Inflammatory macrophage treated with lipopolysaccharide for 1 hour (primary cell): ENCODE measurements around the gene CTNNA3.
"Not testable (repeated sequence)": the region's sequence is repeated elsewhere in the genome, so short reads cannot be mapped to it uniquely, and the experiment has no call there.

ENCODE experiments used
- DNase-seq, 2 donors: peaks; one replicate each; pipeline ENCODE4 v3.0.0-alpha.2; 2020 to 2022

The CTNNA3 gene

GRCh38 chr10:67696029-67696428, at the start of gene CTNNA3:
Gene CTNNA3 (minus strand): TSS chr10:67696195.
- no peak for DNase-seq

- DNase-seq = no peak
Observed at GRCh38 chr10:67735430-67735829, 39.4 kb upstream of the CTNNA3 start.

GRCh38 chr10:67733511-67733910, 37.5 kb upstream of the CTNNA3 start:
- no peak for DNase-seq

- DNase-seq = no peak
Observed at GRCh38 chr10:67725567-67725966, 29.6 kb upstream of the CTNNA3 start.

GRCh38 chr10:67723601-67724000, 27.6 kb upstream of the CTNNA3 start:
- no peak for DNase-seq

GRCh38 chr10:67722113-67722512, 26.1 kb upstream of the CTNNA3 start:
- DNase-seq = no peak

GRCh38 chr10:67716455-67716854, 20.5 kb upstream of the CTNNA3 start:
- DNase-seq = not testable (repeated sequence)

- DNase-seq = no peak
Observed at GRCh38 chr10:67705921-67706320, 9.9 kb upstream of the CTNNA3 start.

GRCh38 chr10:67699613-67700270, 3.7 kb upstream of the CTNNA3 start:
- DNase-seq = not testable (repeated sequence)

- DNase-seq = no peak
Observed at GRCh38 chr10:67698164-67698563, 2.2 kb upstream of the CTNNA3 start.

GRCh38 chr10:67697724-67698131, 1.7 kb upstream of the CTNNA3 start:
- peak; percentile 13 to 62 for DNase-seq

GRCh38 chr10:67696679-67697078, 684 bp upstream of the CTNNA3 start:
- DNase-seq = no peak

- no peak for DNase-seq
Observed at GRCh38 chr10:67695555-67695954, 440 bp downstream of the CTNNA3 start.

- DNase-seq = not testable (repeated sequence)
Observed at GRCh38 chr10:67691861-67692260, 4.1 kb downstream of the CTNNA3 start.

GRCh38 chr10:67690540-67690939, 5.5 kb downstream of the CTNNA3 start:
- not testable (repeated sequence) for DNase-seq

GRCh38 chr10:67684140-67684539, 11.9 kb downstream of the CTNNA3 start:
- not testable (repeated sequence) for DNase-seq

- no peak for DNase-seq
Observed at GRCh38 chr10:67678335-67678974, 17.5 kb downstream of the CTNNA3 start.

GRCh38 chr10:67676208-67676825, 19.7 kb downstream of the CTNNA3 start:
- no peak for DNase-seq

- no peak for DNase-seq
Observed at GRCh38 chr10:67670401-67670800, 25.6 kb downstream of the CTNNA3 start.

GRCh38 chr10:67669978-67670377, 26.0 kb downstream of the CTNNA3 start:
- no peak for DNase-seq

- peak; percentile 40 to 76 for DNase-seq
Observed at GRCh38 chr10:67668448-67668847, 27.5 kb downstream of the CTNNA3 start.

GRCh38 chr10:67667035-67667425, 29.0 kb downstream of the CTNNA3 start:
- DNase-seq = peak; percentile 25 to 60

GRCh38 chr10:67666416-67667034, 29.5 kb downstream of the CTNNA3 start:
- peak; percentile 48 to 71 for DNase-seq

GRCh38 chr10:67665491-67665890, 30.5 kb downstream of the CTNNA3 start:
- DNase-seq = peak in 1 of 2 donors; percentile 16
